Mesendoderm (in vitro differentiated cells): ENCODE data around the gene ANKRD60.

Experiments used
- DNase-seq: peaks from one replicate; pipeline ENCODE4 v3.0.0; 2013
- H2AK5ac ChIP-seq: 2 replicates; pipeline ENCODE4 v1.6.1; 2013; ENCODE audit warnings: low read length, inconsistent platforms
- H2BK120ac ChIP-seq: 2 replicates; pipeline ENCODE4 v1.6.1; 2013; ENCODE audit warnings: low read depth, mild to moderate bottlenecking, low read length, moderate library complexity, mixed read lengths
- H2BK15ac ChIP-seq: replicated peaks from 2 replicates; pipeline ENCODE4 v1.6.1; 2013; ENCODE audit warnings: low read depth, mild to moderate bottlenecking, moderate library complexity
- H2BK5ac ChIP-seq: 2 replicates; pipeline ENCODE4 v1.6.1; 2013; ENCODE audit warnings: low read length, inconsistent platforms
- H3K18ac ChIP-seq: 2 replicates; pipeline ENCODE4 v1.6.1; 2013; ENCODE audit warnings: mild to moderate bottlenecking, low read length, mixed read lengths
- H3K23ac ChIP-seq: one replicate; pipeline ENCODE4 v1.6.1; 2013; ENCODE audit warnings: low read length
- H3K27ac ChIP-seq: 2 replicates; pipeline ENCODE4 v1.5.1; 2013; ENCODE audit warnings: low read depth, mild to moderate bottlenecking, inconsistent platforms, low read length, moderate library complexity
- H3K27me3 ChIP-seq: 2 replicates; pipeline ENCODE4 v1.6.1; 2013; ENCODE audit warnings: low read length, control low read depth, mild to moderate bottlenecking, inconsistent platforms; ENCODE audit not compliant: insufficient read depth, poor library complexity
- H3K36me3 ChIP-seq: 2 replicates; pipeline ENCODE4 v1.6.1; 2013; ENCODE audit warnings: low read length, inconsistent platforms; ENCODE audit not compliant: control insufficient read depth, insufficient read depth
- H3K4ac ChIP-seq: one replicate; pipeline ENCODE4 v1.6.1; 2013; ENCODE audit warnings: low read depth, mild to moderate bottlenecking, low read length, moderate library complexity
- H3K4me1 ChIP-seq: 2 replicates; pipeline ENCODE4 v1.6.1; 2013; ENCODE audit warnings: low read depth, low read length, inconsistent platforms; ENCODE audit not compliant: control insufficient read depth
- H3K4me2 ChIP-seq: 2 replicates; pipeline ENCODE4 v1.6.1; 2013; ENCODE audit warnings: low read length
- H3K4me3 ChIP-seq: 2 replicates; pipeline ENCODE4 v1.5.1; 2013; ENCODE audit warnings: mild to moderate bottlenecking, low read length
- H3K56ac ChIP-seq: one replicate; pipeline ENCODE4 v1.6.1; 2013; ENCODE audit warnings: low read length
- H3K79me1 ChIP-seq: 2 replicates; pipeline ENCODE4 v1.6.1; 2013; ENCODE audit warnings: low read length, inconsistent platforms
- H3K79me2 ChIP-seq: 2 replicates; pipeline ENCODE4 v1.6.1; 2013; ENCODE audit warnings: mild to moderate bottlenecking, low read length; ENCODE audit not compliant: control insufficient read depth, insufficient read depth
- H3K9ac ChIP-seq: 2 replicates; pipeline ENCODE4 v1.6.1; 2013; ENCODE audit warnings: low read length, inconsistent platforms
- H4K5ac ChIP-seq: one replicate; pipeline ENCODE4 v1.6.1; 2013; ENCODE audit warnings: low read length
- H4K8ac ChIP-seq: one replicate; pipeline ENCODE4 v1.6.1; 2013; ENCODE audit warnings: low read depth, mild to moderate bottlenecking, control low read depth, low read length, moderate library complexity
- WGBS: extraction: QIAGEN DNeasy Blood & Tissue Kit; methylation state at CpG from one replicate; pipeline ENCODE4 v1.1.7; 2013; ENCODE audit warnings: low lambda C conversion rate, missing lambda C conversion rate; ENCODE audit not compliant: insufficient coverage; ENCODE audit errors: extremely low coverage; 5-methylcytosine and 5-hydroxymethylcytosine counted together

The ANKRD60 gene

GRCh38 chr20:58242824-58243223 lies 14.4 kb upstream of the ANKRD60 start:
- H2BK120ac ChIP-seq, result no peak overlapping the region
- no peak overlapping the region for H3K4me2 ChIP-seq
- WGBS, result no CpG with 5 or more reads among the region's 5 CpGs
- no peak overlapping the region for H3K23ac ChIP-seq
- peaks cover 3% of the 10 kb centered on the region for H3K36me3 ChIP-seq
- H3K56ac ChIP-seq, result no peak overlapping the region
- H3K4me1 ChIP-seq, result peaks cover 2% of the 10 kb centered on the region
- no peak for DNase-seq
- no peak overlapping the region for H3K9ac ChIP-seq
- no peak overlapping the region for H2BK15ac ChIP-seq
- no peaks in the 10 kb centered on the region for H3K79me1 ChIP-seq
- H4K5ac ChIP-seq, result no peak overlapping the region
- H3K18ac ChIP-seq, result no peak overlapping the region
- H2AK5ac ChIP-seq, result no peak overlapping the region
- no peak overlapping the region for H3K4me3 ChIP-seq
- H2BK5ac ChIP-seq, result no peak overlapping the region
- no peaks in the 10 kb centered on the region for H3K27me3 ChIP-seq
- no peak overlapping the region for H4K8ac ChIP-seq
- no peak overlapping the region for H3K27ac ChIP-seq
- no peaks in the 10 kb centered on the region for H3K79me2 ChIP-seq
- no peak overlapping the region for H3K4ac ChIP-seq

GRCh38 chr20:58241766-58242465 lies 13.5 kb upstream of the ANKRD60 start:
- Histone ChIP-seq H3K9ac (no peak overlapping the region), H3K18ac (no peak overlapping the region), H2AK5ac (no peak overlapping the region), H2BK15ac (no peak overlapping the region), H3K79me2 (no peaks in the 10 kb centered on the region), H3K27ac (no peak overlapping the region), H2BK120ac (no peak overlapping the region), H3K23ac (no peak overlapping the region), H3K56ac (no peak overlapping the region), H3K4me2 (no peak overlapping the region), H3K36me3 (peaks cover 3% of the 10 kb centered on the region), H3K4me1 (peaks cover 2% of the 10 kb centered on the region), H3K4ac (no peak overlapping the region), H2BK5ac (no peak overlapping the region), H3K4me3 (no peak overlapping the region), H3K27me3 (no peaks in the 10 kb centered on the region), H4K5ac (no peak overlapping the region), H3K79me1 (no peaks in the 10 kb centered on the region), H4K8ac (no peak overlapping the region)
- no peak for DNase-seq
- WGBS, result no CpG with 5 or more reads among the region's 6 CpGs

GRCh38 chr20:58240471-58240870 lies 12.0 kb upstream of the ANKRD60 start:
- H3K79me1 ChIP-seq, result no peaks in the 10 kb centered on the region
- H2AK5ac ChIP-seq, result no peak overlapping the region
- no peak overlapping the region for H2BK120ac ChIP-seq
- no peak overlapping the region for H3K4me2 ChIP-seq
- no CpG with 5 or more reads among the region's 4 CpGs for WGBS
- H3K36me3 ChIP-seq, result peaks cover under 1% of the 10 kb centered on the region
- H3K79me2 ChIP-seq, result no peaks in the 10 kb centered on the region
- H2BK15ac ChIP-seq, result no peak overlapping the region
- no peak overlapping the region for H3K18ac ChIP-seq
- H3K4ac ChIP-seq, result no peak overlapping the region
- H3K27me3 ChIP-seq, result no peaks in the 10 kb centered on the region
- H3K4me1 ChIP-seq, result no peaks in the 10 kb centered on the region
- no peak overlapping the region for H3K27ac ChIP-seq
- H3K9ac ChIP-seq, result no peak overlapping the region
- no peak overlapping the region for H3K56ac ChIP-seq
- no peak overlapping the region for H4K8ac ChIP-seq
- DNase-seq, result no peak
- no peak overlapping the region for H2BK5ac ChIP-seq
- no peak overlapping the region for H3K4me3 ChIP-seq
- no peak overlapping the region for H3K23ac ChIP-seq
- H4K5ac ChIP-seq, result no peak overlapping the region

- WGBS, result no CpG with 5 or more reads among the region's 7 CpGs
These were observed 10.8 kb upstream of the ANKRD60 start for GRCh38 chr20:58239216-58239615.

GRCh38 chr20:58238490-58238889 lies 10.0 kb upstream of the ANKRD60 start:
- H2BK15ac ChIP-seq, result no peak overlapping the region
- H3K56ac ChIP-seq, result no peak overlapping the region
- H3K9ac ChIP-seq, result no peak overlapping the region
- H2AK5ac ChIP-seq, result no peak overlapping the region
- no peaks in the 10 kb centered on the region for H3K79me1 ChIP-seq
- no peak overlapping the region for H3K4me3 ChIP-seq
- no peak overlapping the region for H3K4ac ChIP-seq
- no peak overlapping the region for H3K23ac ChIP-seq
- H3K4me2 ChIP-seq, result no peak overlapping the region
- no peak overlapping the region for H3K27ac ChIP-seq
- H4K5ac ChIP-seq, result no peak overlapping the region
- H3K27me3 ChIP-seq, result no peaks in the 10 kb centered on the region
- no peaks in the 10 kb centered on the region for H3K36me3 ChIP-seq
- no peak overlapping the region for H3K18ac ChIP-seq
- H2BK120ac ChIP-seq, result no peak overlapping the region
- H4K8ac ChIP-seq, result no peak overlapping the region
- no peak overlapping the region for H2BK5ac ChIP-seq
- WGBS, result no CpG with 5 or more reads among the region's 8 CpGs
- H3K79me2 ChIP-seq, result no peaks in the 10 kb centered on the region
- no peak for DNase-seq
- H3K4me1 ChIP-seq, result no peaks in the 10 kb centered on the region

More at GRCh38 chr20:58239216-58239615, 10.8 kb upstream of the ANKRD60 start:
- no peak overlapping the region for H3K9ac ChIP-seq
- no peaks in the 10 kb centered on the region for H3K36me3 ChIP-seq
- H3K4me3 ChIP-seq, result no peak overlapping the region
- H2BK5ac ChIP-seq, result no peak overlapping the region
- no peaks in the 10 kb centered on the region for H3K79me2 ChIP-seq
- H2AK5ac ChIP-seq, result no peak overlapping the region
- no peak overlapping the region for H3K18ac ChIP-seq
- H3K27ac ChIP-seq, result no peak overlapping the region
- H3K27me3 ChIP-seq, result no peaks in the 10 kb centered on the region
- H3K4me1 ChIP-seq, result no peaks in the 10 kb centered on the region
- no peak for DNase-seq
- H2BK120ac ChIP-seq, result no peak overlapping the region
- H3K56ac ChIP-seq, result no peak overlapping the region
- no peaks in the 10 kb centered on the region for H3K79me1 ChIP-seq
- H3K23ac ChIP-seq, result no peak overlapping the region
- no peak overlapping the region for H3K4me2 ChIP-seq
- H4K5ac ChIP-seq, result no peak overlapping the region
- no peak overlapping the region for H2BK15ac ChIP-seq
- no peak overlapping the region for H4K8ac ChIP-seq
- H3K4ac ChIP-seq, result no peak overlapping the region
